GM18499 (cell line): ENCODE measurements around the gene OR52I2.

Experiments used
- ATAC-seq: cut with Tn5 transposase; IDR thresholded peaks from one replicate; pipeline ENCODE4 v1.9.1; 2021; ENCODE audit warnings: moderate number of reproducible peaks; ENCODE audit not compliant: insufficient read depth, unreplicated experiment

Gene OR52I2

GRCh38 chr11:4581443-4581842 lies at the start of gene OR52I2:
Gene OR52I2, plus strand, starts transcription at chr11:4581743.
- no peak for ATAC-seq

- ATAC-seq: peak; percentile 82
Measured at GRCh38 chr11:4539603-4540219, 41.8 kb upstream of the OR52I2 start.

- no peak for ATAC-seq
Measured at GRCh38 chr11:4541071-4541470, 40.5 kb upstream of the OR52I2 start.

GRCh38 chr11:4543561-4543960 lies 38.0 kb upstream of the OR52I2 start:
- ATAC-seq: no peak

- ATAC-seq: no peak
Measured at GRCh38 chr11:4544891-4545290, 36.7 kb upstream of the OR52I2 start, which contains the start of gene OR52M1. Gene OR52M1, plus strand, starts transcription at chr11:4545191. Its CDS starts 0 bp downstream, at chr11:4545191.

- ATAC-seq: no peak
Measured at GRCh38 chr11:4546878-4547277, 34.7 kb upstream of the OR52I2 start.

- ATAC-seq: no peak
Measured at GRCh38 chr11:4547416-4547815, 34.1 kb upstream of the OR52I2 start.

- ATAC-seq: no peak
Measured at GRCh38 chr11:4551346-4551979, 30.1 kb upstream of the OR52I2 start.

GRCh38 chr11:4559527-4560440 lies 21.8 kb upstream of the OR52I2 start:
- ATAC-seq: no peak

- no peak for ATAC-seq
Measured at GRCh38 chr11:4560467-4560866, 21.1 kb upstream of the OR52I2 start.

- ATAC-seq: no peak
Measured at GRCh38 chr11:4565371-4565770, 16.2 kb upstream of the OR52I2 start.

GRCh38 chr11:4569075-4569474 lies 12.5 kb upstream of the OR52I2 start:
- no peak for ATAC-seq

- no peak for ATAC-seq
Measured at GRCh38 chr11:4576880-4577279, 4.7 kb upstream of the OR52I2 start.

GRCh38 chr11:4577761-4578160 lies 3.8 kb upstream of the OR52I2 start:
- ATAC-seq: no peak

GRCh38 chr11:4578624-4579023 lies 2.9 kb upstream of the OR52I2 start:
- ATAC-seq: no peak

- ATAC-seq: no peak
Measured at GRCh38 chr11:4580124-4580523, 1.4 kb upstream of the OR52I2 start.

GRCh38 chr11:4589017-4589416 lies 7.5 kb downstream of the OR52I2 start:
- ATAC-seq: no peak

- ATAC-seq: no peak
Measured at GRCh38 chr11:4593739-4594138, 12.2 kb downstream of the OR52I2 start, which contains the start of gene OR52I1. Gene OR52I1, plus strand, starts transcription at chr11:4594039. Its CDS starts 0 bp downstream, at chr11:4594039.

GRCh38 chr11:4605057-4605456 lies 23.5 kb downstream of the OR52I2 start:
- no peak for ATAC-seq

GRCh38 chr11:4606231-4607015 lies 24.9 kb downstream of the OR52I2 start:
- ATAC-seq: no peak
